ENCODE results near the gene REN. TPM values are rescaled to one million over a fixed set of nuclear protein-coding genes. Genes with fewer than 3 reads are reported as not detected.

REN gene
- total and polyA plus RNA-seq, 4 experiments from 2014 or later: not detected

- Mint-ChIP-seq H3K4me3 (no peak overlapping the region), H3K27me3 (peaks cover 22 to 36% of the 10 kb centered on the region in 2 donors), H3K9me3 (no peaks in the 10 kb centered on the region), H3K36me3 (no peaks in the 10 kb centered on the region), H3K4me1 (peaks cover 0 to 4% (median 2%) of the 10 kb centered on the region in 4 donors), H3K27ac (peak overlapping the region in 1 of 7 donors; percentile 51)
- no peaks in the 10 kb centered on the region for H3K9me3 ChIP-seq (ENCODE audit: control insufficient read depth in 1 of 2, low read length in 2 of 2)
- intact Hi-C loops (cut with micrococcal nuclease): no loop called here
- peaks cover 5% of the 10 kb centered on the region for H3K27me3 ChIP-seq (ENCODE audit: insufficient read depth, low read length)
- no peak overlapping the region for H3K4me3 ChIP-seq (ENCODE audit: low read length in 2 of 2)
- DNase-seq: no peak
- H3K36me3 ChIP-seq (ENCODE audit: insufficient read depth, low read length): no peaks in the 10 kb centered on the region
- ChIA-PET CTCF (ENCODE audit: partially characterized antibody) (interaction anchor here (1.2 to 4.4 kb wide), 6 partner anchors 9 to 345 kb away, joined by 3 to 35 read pairs (median 12); partner anchors contain the start of gene KISS1), POLR2A (ENCODE audit: partially characterized antibody) (no interaction called here)
- H3K27ac ChIP-seq (ENCODE audit: low read depth, low read length): no peak overlapping the region
- no peaks in the 10 kb centered on the region for H3K4me1 ChIP-seq (ENCODE audit: insufficient read depth, low read length)
Observed at GRCh38 chr1:204204944-204205343, 38.8 kb upstream of the REN start.

GRCh38 chr1:204203206-204203767 is 37.1 kb upstream of the REN start:
- Histone ChIP-seq H3K27me3 (ENCODE audit: insufficient read depth, low read length) (peaks cover 5% of the 10 kb centered on the region), H3K27ac (ENCODE audit: low read depth, low read length) (no peak overlapping the region), H3K4me1 (ENCODE audit: insufficient read depth, low read length) (no peaks in the 10 kb centered on the region), H3K4me3 (ENCODE audit: low read length in 2 of 2) (no peak overlapping the region), H3K9me3 (ENCODE audit: control insufficient read depth in 1 of 2, low read length in 2 of 2) (no peaks in the 10 kb centered on the region), H3K36me3 (ENCODE audit: insufficient read depth, low read length) (no peaks in the 10 kb centered on the region)
- no peak overlapping the region for H3K4me3 Mint-ChIP-seq
- intact Hi-C loops (cut with micrococcal nuclease): no loop called here
- H3K9me3 Mint-ChIP-seq: no peaks in the 10 kb centered on the region
- POLR2A ChIA-PET (ENCODE audit: partially characterized antibody): no interaction called here
- peaks cover 23 to 37% of the 10 kb centered on the region in 2 donors for H3K27me3 Mint-ChIP-seq
- no peak overlapping the region for H3K27ac Mint-ChIP-seq
- CTCF ChIA-PET (ENCODE audit: partially characterized antibody): interaction anchor here (4.4 kb wide), 1 partner anchor 41 kb away, joined by 35 read pairs; no protein-coding TSS in a partner anchor
- H3K36me3 Mint-ChIP-seq: no peaks in the 10 kb centered on the region
- H3K4me1 Mint-ChIP-seq: peaks cover 0 to 10% (median 2%) of the 10 kb centered on the region in 4 donors
- no peak for DNase-seq

DNA sequence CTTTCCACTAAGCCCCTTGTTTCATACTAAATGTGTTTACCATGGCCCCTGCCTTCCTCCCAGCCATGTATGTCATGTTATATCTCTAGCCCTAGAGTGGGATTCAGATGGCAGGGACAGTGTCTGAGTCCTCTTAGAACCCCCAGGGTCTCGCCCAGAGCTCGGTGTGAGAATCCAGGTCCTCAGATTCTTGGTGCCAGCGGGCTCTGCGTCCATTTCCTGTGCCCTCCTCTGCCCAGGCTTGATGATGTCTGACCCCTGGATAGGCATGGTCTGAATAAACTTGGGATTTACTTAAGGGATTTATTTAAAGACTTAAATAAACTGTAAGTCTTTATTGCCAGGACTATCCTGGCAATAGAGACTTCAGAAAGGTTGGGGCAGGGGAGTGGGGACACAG is 36.3 kb upstream of the REN start:
- H3K27ac Mint-ChIP-seq: peak overlapping the region in 3 of 7 donors; percentile 19 to 37 (median 27)
- H3K27me3 Mint-ChIP-seq: peaks cover 20 to 37% of the 10 kb centered on the region in 2 donors
- CTCF ChIA-PET (ENCODE audit: partially characterized antibody): no interaction called here

GRCh38 chr1:204201348-204202040 is 35.4 kb upstream of the REN start:
- Histone ChIP-seq H3K9me3 (ENCODE audit: control insufficient read depth in 1 of 2, low read length in 2 of 2) (no peaks in the 10 kb centered on the region), H3K36me3 (ENCODE audit: insufficient read depth, low read length) (no peaks in the 10 kb centered on the region), H3K27me3 (ENCODE audit: insufficient read depth, low read length) (peaks cover under 1% of the 10 kb centered on the region), H3K4me3 (ENCODE audit: low read length in 2 of 2) (no peak overlapping the region), H3K27ac (ENCODE audit: low read depth, low read length) (no peak overlapping the region), H3K4me1 (ENCODE audit: insufficient read depth, low read length) (no peaks in the 10 kb centered on the region)
- intact Hi-C loops (cut with micrococcal nuclease): no loop called here
- Mint-ChIP-seq H3K9me3 (no peaks in the 10 kb centered on the region), H3K4me3 (no peak overlapping the region), H3K36me3 (no peaks in the 10 kb centered on the region), H3K4me1 (peaks cover 0 to 6% (median 0%) of the 10 kb centered on the region in 4 donors), H3K27me3 (peaks cover 16 to 33% of the 10 kb centered on the region in 2 donors), H3K27ac (no peak overlapping the region)
- DNase-seq: no peak
- ChIA-PET POLR2A (ENCODE audit: partially characterized antibody) (no interaction called here), CTCF (ENCODE audit: partially characterized antibody) (no interaction called here)

More for the DNA sequence above, 36.3 kb upstream of the REN start:
- peaks cover 5% of the 10 kb centered on the region for H3K27me3 ChIP-seq (ENCODE audit: insufficient read depth, low read length)
- no peaks in the 10 kb centered on the region for H3K9me3 Mint-ChIP-seq
- no peak overlapping the region for H3K4me3 ChIP-seq (ENCODE audit: low read length in 2 of 2)
- no peaks in the 10 kb centered on the region for H3K36me3 Mint-ChIP-seq
- H3K36me3 ChIP-seq (ENCODE audit: insufficient read depth, low read length): no peaks in the 10 kb centered on the region
- DNase-seq: no peak
- no peak overlapping the region for H3K4me3 Mint-ChIP-seq
- POLR2A ChIA-PET (ENCODE audit: partially characterized antibody): no interaction called here
- no peak overlapping the region for H3K27ac ChIP-seq (ENCODE audit: low read depth, low read length)
- H3K4me1 ChIP-seq (ENCODE audit: insufficient read depth, low read length): no peaks in the 10 kb centered on the region
- H3K4me1 Mint-ChIP-seq: peaks cover 0 to 11% (median 2%) of the 10 kb centered on the region in 4 donors
- no peaks in the 10 kb centered on the region for H3K9me3 ChIP-seq (ENCODE audit: control insufficient read depth in 1 of 2, low read length in 2 of 2)
- intact Hi-C loops (cut with micrococcal nuclease): no loop called here

DNA sequence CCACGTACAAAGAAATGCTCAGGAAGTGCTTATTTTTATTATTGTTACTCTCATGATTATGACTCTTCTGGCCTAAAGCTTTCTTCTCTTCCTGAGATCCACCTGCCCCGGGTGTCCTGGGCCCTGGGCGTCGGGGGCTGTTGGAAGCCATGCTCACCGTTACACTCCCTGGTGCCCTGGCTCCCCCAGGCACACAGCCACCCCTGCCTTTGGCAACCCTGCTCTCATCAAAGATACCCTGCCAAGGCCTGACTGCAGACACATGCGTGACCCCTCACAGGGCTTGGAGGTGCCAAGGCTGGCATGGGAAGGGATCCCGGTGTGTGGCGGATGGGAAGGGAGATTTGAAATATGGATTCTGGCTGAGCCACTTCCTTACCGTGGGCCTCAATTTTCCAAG is 33.4 kb upstream of the REN start:
- H3K4me3 ChIP-seq (ENCODE audit: low read length in 2 of 2): no peak overlapping the region
- H3K27me3 Mint-ChIP-seq: peaks cover 11 to 22% of the 10 kb centered on the region in 2 donors
- H3K36me3 ChIP-seq (ENCODE audit: insufficient read depth, low read length): no peaks in the 10 kb centered on the region
- no peak for DNase-seq
- no peaks in the 10 kb centered on the region for H3K9me3 Mint-ChIP-seq
- H3K27me3 ChIP-seq (ENCODE audit: insufficient read depth, low read length): no peaks in the 10 kb centered on the region
- no peak overlapping the region for H3K4me3 Mint-ChIP-seq
- no peaks in the 10 kb centered on the region for H3K9me3 ChIP-seq (ENCODE audit: control insufficient read depth in 1 of 2, low read length in 2 of 2)
- peaks cover under 1 to 17% (median 5%) of the 10 kb centered on the region in 4 donors for H3K4me1 Mint-ChIP-seq
- H3K36me3 Mint-ChIP-seq: no peaks in the 10 kb centered on the region
- CTCF ChIA-PET (ENCODE audit: partially characterized antibody): interaction anchor here (2.5 kb wide), 1 partner anchor 7 kb away, joined by 18 read pairs; no protein-coding TSS in a partner anchor
- no peak overlapping the region for H3K27ac Mint-ChIP-seq
- no peak overlapping the region for H3K27ac ChIP-seq (ENCODE audit: low read depth, low read length)
- POLR2A ChIA-PET (ENCODE audit: partially characterized antibody): no interaction called here
- no peaks in the 10 kb centered on the region for H3K4me1 ChIP-seq (ENCODE audit: insufficient read depth, low read length)
- intact Hi-C loops (cut with micrococcal nuclease): no loop called here

- no peaks in the 10 kb centered on the region for H3K9me3 ChIP-seq (ENCODE audit: control insufficient read depth in 1 of 2, low read length in 2 of 2)
- Mint-ChIP-seq H3K4me3 (no peak overlapping the region), H3K27ac (peak overlapping the region in 1 of 7 donors; percentile 18), H3K36me3 (no peaks in the 10 kb centered on the region), H3K9me3 (no peaks in the 10 kb centered on the region), H3K27me3 (peaks cover 12 to 14% of the 10 kb centered on the region in 2 donors), H3K4me1 (peaks cover 4 to 24% (median 8%) of the 10 kb centered on the region in 4 donors)
- H3K4me1 ChIP-seq (ENCODE audit: insufficient read depth, low read length): no peaks in the 10 kb centered on the region
- intact Hi-C loops (cut with micrococcal nuclease): no loop called here
- H3K36me3 ChIP-seq (ENCODE audit: insufficient read depth, low read length): no peaks in the 10 kb centered on the region
- no peak overlapping the region for H3K27ac ChIP-seq (ENCODE audit: low read depth, low read length)
- ChIA-PET POLR2A (ENCODE audit: partially characterized antibody) (interaction anchor here (1.6 kb wide), 1 partner anchor 9 kb away, joined by 4 read pairs; no protein-coding TSS in a partner anchor), CTCF (ENCODE audit: partially characterized antibody) (interaction anchor here (1.0 to 2.5 kb wide), 5 partner anchors 8 to 35 kb away, joined by 3 to 18 read pairs (median 3); partner anchors contain the start of gene REN)
- H3K27me3 ChIP-seq (ENCODE audit: insufficient read depth, low read length): no peaks in the 10 kb centered on the region
- no peak overlapping the region for H3K4me3 ChIP-seq (ENCODE audit: low read length in 2 of 2)
- DNase-seq: no peak
Observed at GRCh38 chr1:204198348-204199340, 32.5 kb upstream of the REN start.

All from CD4-positive, alpha-beta memory T cell (primary cell).